ENCODE measurements around the gene C11orf98.
"Not testable (repeated sequence)": the region's sequence is repeated elsewhere in the genome, so short reads cannot be mapped to it uniquely, and the experiment has no call there.

The C11orf98 gene

GRCh38 chr11:62702246-62702645, 37.2 kb upstream of the C11orf98 start:
- Mint-ChIP-seq H3K27ac (peak overlapping the region; percentile 64), H3K36me3 (ENCODE audit: low read depth) (peaks cover 11% of the 10 kb centered on the region), H3K4me3 (no peak overlapping the region), H3K4me1 (ENCODE audit: low read depth) (peaks cover 20% of the 10 kb centered on the region), H3K27me3 (ENCODE audit: low read depth) (no peaks in the 10 kb centered on the region), H3K9me3 (no peaks in the 10 kb centered on the region)

DNA sequence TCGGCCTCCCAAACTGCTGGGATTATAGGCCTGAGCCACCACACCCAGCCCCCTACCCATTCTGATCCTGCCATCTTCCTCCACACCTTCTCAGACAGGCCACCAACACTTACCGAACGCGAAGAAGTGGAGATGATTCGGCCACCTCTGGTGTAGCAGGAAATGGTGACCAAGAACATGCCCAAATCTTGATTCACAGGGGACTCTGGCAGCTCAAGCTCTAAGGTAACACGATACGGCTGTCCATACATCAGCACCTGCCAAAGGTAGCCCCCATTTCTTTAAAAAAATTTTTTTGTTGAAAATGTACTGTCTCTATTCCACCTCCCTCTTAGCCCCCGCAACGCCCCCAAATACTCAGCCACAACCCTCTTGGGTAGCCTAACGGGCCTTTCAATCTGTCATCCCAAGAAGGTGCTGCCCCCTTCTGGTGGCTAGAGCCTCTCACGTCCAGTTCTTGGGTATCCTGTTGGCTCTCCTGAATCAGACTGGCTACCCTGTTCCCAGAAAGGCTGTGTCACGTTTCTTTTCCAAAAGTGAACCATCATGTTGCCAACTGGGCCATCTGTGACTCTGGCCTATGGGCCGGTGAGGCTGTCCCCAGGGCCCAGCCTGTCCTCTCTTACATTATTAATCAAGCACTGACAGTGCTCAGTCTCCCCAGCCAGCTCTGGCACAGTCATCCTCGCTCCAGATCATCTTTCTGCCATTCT, 29.6 kb upstream of the C11orf98 start:
- H3K4me1 Mint-ChIP-seq (ENCODE audit: low read depth): peaks cover 8% of the 10 kb centered on the region
- peaks cover 23% of the 10 kb centered on the region for H3K36me3 Mint-ChIP-seq (ENCODE audit: low read depth)
- no peaks in the 10 kb centered on the region for H3K27me3 Mint-ChIP-seq (ENCODE audit: low read depth)
- H3K9me3 Mint-ChIP-seq: no peaks in the 10 kb centered on the region
- H3K4me3 Mint-ChIP-seq: no peak overlapping the region
- peak overlapping the region; percentile 18 for H3K27ac Mint-ChIP-seq

DNA sequence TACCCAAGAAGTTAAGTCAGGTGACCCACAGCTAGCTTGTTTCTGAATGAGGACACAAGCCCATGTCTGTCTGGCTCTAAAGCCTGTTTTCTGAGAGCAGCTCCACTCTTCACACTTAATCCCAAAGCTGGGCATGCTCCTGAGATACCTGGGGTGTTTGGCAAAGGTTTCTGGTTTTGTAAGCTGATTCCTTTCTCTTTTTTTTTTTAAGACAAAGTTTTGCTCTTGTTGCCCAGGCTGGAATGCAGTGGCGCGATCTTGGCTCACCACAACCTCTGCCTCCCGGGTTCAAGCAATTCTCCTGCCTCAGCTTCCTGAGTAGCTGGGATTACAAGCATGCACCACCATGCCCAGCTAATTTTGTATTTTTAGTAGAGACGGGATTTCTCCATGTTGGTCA, 28.6 kb upstream of the C11orf98 start:
- not testable (repeated sequence) for H3K27me3 Mint-ChIP-seq (ENCODE audit: low read depth); H3K9me3 Mint-ChIP-seq; H3K27ac Mint-ChIP-seq; H3K4me1 Mint-ChIP-seq (ENCODE audit: low read depth); H3K4me3 Mint-ChIP-seq
- peaks cover 26% of the 10 kb centered on the region for H3K36me3 Mint-ChIP-seq (ENCODE audit: low read depth)

- H3K27me3 Mint-ChIP-seq (ENCODE audit: low read depth): peaks cover 9% of the 10 kb centered on the region
- H3K27ac Mint-ChIP-seq: no peak within 1 kb of the TSS
- H3K4me3 Mint-ChIP-seq: no peak within 1 kb of the TSS
- H3K36me3 Mint-ChIP-seq (ENCODE audit: low read depth): peaks cover 23% of the 10 kb centered on the region
- H3K4me1 Mint-ChIP-seq (ENCODE audit: low read depth): peaks cover 3% of the 10 kb centered on the region
- no peaks in the 10 kb centered on the region for H3K9me3 Mint-ChIP-seq
These were observed 24.6 kb upstream of the C11orf98 start, which contains the start of gene LRRN4CL for GRCh38 chr11:62689421-62690183. Gene LRRN4CL, minus strand, starts transcription at chr11:62689530. Its CDS starts 1,022 bp downstream, at chr11:62688508.

DNA sequence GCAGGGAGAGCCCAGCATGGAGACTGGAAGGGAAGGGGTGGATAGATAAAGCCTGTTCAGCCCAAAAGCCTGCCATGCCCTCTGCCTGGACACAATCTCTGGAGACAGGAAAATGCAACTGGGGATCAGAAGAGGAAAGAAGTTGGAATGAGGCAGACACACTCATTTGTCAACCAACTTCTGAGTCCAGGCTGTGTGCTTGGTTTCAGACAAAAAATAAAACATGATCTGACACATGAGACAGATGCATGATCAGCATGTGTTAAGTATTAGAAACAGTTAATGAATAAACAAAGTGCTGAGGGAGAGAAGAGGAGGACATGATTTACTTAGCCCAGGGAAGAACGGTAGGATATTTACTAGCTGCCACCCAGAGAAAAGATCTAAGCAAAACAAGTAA, 23.5 kb upstream of the C11orf98 start:
- Mint-ChIP-seq H3K36me3 (ENCODE audit: low read depth) (peaks cover 20% of the 10 kb centered on the region), H3K4me1 (ENCODE audit: low read depth) (no peaks in the 10 kb centered on the region), H3K4me3 (no peak overlapping the region), H3K27ac (no peak overlapping the region), H3K9me3 (no peaks in the 10 kb centered on the region), H3K27me3 (ENCODE audit: low read depth) (peaks cover 9% of the 10 kb centered on the region)

DNA sequence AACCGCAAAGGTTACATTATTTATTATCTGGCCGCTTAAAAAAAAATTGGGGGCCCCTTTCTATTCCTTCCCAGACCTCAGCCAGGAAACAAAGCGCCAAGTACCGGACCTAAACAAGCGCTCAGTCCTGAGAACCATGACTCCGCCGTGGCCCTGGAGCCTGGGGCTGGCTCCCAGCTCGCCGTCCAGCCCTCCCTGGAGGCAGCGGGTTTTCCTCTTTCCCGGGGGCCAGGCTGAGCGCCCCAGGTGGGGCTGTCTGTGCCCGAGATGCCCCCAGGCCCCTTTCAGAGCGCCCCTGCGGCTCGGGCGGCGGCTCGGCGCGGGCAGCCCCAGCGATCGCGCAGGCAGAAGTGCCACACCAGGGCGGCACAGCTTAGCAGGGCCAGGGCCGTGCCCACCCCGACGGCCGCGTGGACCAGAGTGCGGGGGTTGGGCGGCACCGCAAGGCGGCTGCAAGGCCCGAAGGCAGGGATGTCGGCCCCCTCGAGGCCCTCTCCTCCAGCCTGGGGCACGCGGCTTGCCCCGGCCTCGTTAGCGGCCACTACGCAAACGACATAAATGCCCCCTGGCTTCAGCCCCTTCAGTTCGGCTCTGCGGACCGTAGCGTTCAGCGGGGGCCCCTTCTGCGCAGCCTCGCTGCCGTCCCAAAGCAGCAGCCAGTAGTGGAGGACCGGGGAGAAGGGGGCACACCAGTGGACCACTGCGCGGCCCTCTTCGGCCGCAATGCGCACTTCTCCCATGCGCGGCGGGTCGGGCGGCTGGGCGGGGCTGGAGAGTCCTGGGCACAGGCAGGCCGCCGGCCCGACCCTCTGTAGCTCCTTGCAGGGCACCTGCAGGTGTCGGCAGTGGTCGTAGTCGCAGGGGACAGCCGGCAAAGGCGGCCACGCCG, 22.7 kb upstream of the C11orf98 start:
- Mint-ChIP-seq H3K36me3 (ENCODE audit: low read depth) (peaks cover 17% of the 10 kb centered on the region), H3K27me3 (ENCODE audit: low read depth) (peaks cover 9% of the 10 kb centered on the region), H3K4me1 (ENCODE audit: low read depth) (no peaks in the 10 kb centered on the region), H3K9me3 (no peaks in the 10 kb centered on the region), H3K4me3 (no peak overlapping the region), H3K27ac (no peak overlapping the region)

DNA sequence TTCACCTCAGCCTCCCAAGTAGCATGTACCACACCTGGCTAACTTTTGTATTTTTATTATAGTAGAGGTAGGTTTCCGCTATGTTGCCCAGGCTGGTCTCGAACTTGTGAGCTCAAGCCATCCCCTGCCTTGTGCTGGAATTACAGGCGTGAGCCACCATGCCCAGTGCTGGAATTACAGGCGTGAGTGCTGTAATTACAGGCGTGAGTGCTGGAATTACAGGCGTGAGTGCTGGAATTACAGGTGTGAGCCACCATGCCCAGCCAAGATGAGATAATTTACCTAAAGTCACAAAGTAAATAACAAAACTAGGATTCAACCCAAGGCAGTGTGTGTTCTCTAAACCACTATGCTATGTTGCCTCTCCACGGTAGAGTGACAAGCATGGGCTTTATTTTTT, 17.5 kb upstream of the C11orf98 start:
- peaks cover 16% of the 10 kb centered on the region for H3K4me1 Mint-ChIP-seq (ENCODE audit: low read depth)
- peaks cover 8% of the 10 kb centered on the region for H3K36me3 Mint-ChIP-seq (ENCODE audit: low read depth)

GRCh38 chr11:62680825-62681240, 15.8 kb upstream of the C11orf98 start:
- Mint-ChIP-seq H3K27ac (peak overlapping the region; percentile 57), H3K36me3 (ENCODE audit: low read depth) (peaks cover 19% of the 10 kb centered on the region), H3K4me3 (peak overlapping the region; percentile 38), H3K9me3 (no peaks in the 10 kb centered on the region), H3K4me1 (ENCODE audit: low read depth) (peaks cover 28% of the 10 kb centered on the region), H3K27me3 (ENCODE audit: low read depth) (no peaks in the 10 kb centered on the region)

More for the DNA sequence above, 17.5 kb upstream of the C11orf98 start:
- H3K4me3 Mint-ChIP-seq: no peak overlapping the region
- no peaks in the 10 kb centered on the region for H3K27me3 Mint-ChIP-seq (ENCODE audit: low read depth)
- no peak overlapping the region for H3K27ac Mint-ChIP-seq
- no peaks in the 10 kb centered on the region for H3K9me3 Mint-ChIP-seq

DNA sequence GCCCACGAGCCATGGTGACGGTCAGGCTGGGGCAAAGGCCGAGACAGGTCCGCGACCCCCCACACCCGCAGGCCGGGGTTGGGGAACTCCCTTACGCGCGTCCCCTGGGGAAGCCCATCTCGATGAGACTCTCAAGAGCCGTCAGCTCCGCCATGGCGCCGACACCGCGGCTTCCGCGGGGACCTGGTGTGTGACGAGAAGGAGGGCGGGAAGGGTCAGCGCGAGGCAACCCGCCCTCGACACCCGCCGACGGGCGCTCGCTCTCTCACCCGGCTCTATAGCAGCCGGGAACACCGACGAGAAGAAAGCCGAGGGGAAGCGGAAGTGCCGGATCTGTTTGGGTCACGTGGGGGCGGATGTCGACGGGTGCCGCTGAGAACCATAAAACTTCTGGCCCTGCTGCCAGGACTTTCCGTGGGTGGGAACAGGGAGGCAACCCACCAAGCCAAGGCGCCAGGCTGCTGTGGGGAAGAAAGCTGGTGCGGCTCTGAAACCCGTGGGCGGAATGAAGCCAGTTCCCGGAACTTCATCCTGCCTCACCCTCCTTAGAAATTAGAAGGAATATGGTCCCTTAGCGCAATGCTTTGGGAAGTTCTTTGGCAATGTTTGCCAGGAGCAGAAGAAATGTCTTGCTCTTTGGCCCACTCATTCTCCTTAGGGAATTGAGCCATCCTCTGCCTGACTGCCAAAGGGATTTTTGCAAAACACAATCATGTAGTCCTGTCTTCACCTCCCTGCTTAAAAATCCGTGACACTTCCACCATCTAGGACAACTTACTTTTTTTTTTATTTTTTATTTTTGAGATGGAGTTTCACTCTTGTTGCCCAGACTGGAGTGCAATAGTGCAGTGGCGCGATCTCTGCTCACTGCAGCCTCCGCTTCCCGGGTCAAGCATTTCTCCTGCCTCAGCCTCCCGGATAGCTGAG, 14.0 kb upstream of the C11orf98 start, which contains the start of gene UBXN1:
TSS of gene UBXN1 (minus strand) at position 304 of the 927 bp plus-strand sequence. CDS start at position 154, 150 bp downstream.
- H3K4me1 Mint-ChIP-seq (ENCODE audit: low read depth): peaks cover 31% of the 10 kb centered on the region
- H3K36me3 Mint-ChIP-seq (ENCODE audit: low read depth): peaks cover 22% of the 10 kb centered on the region
- H3K9me3 Mint-ChIP-seq: no peaks in the 10 kb centered on the region
- peak within 1 kb of the TSS; percentile 88 for H3K27ac Mint-ChIP-seq
- H3K4me3 Mint-ChIP-seq: peak within 1 kb of the TSS; percentile 85
- no peaks in the 10 kb centered on the region for H3K27me3 Mint-ChIP-seq (ENCODE audit: low read depth)

DNA sequence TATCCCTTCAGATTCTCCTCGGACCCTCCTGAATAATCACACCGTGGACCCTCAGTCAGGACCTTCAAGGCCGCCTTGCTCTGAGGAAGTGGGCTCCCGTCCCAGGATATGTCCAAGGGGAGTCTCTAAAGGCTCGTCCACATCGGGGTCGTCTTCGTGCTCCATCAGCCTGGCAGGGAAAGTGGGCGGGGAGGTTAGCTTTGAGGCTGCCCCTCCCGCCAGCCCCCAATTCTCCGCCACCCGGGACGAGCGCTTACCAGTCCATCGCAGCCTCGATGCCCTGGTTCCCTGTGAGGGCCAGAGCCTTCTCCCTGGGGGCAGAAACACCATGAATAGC, 13.4 kb upstream of the C11orf98 start:
- H3K27me3 Mint-ChIP-seq (ENCODE audit: low read depth): no peaks in the 10 kb centered on the region
- peak overlapping the region; percentile 85 for H3K4me3 Mint-ChIP-seq
- H3K36me3 Mint-ChIP-seq (ENCODE audit: low read depth): peaks cover 22% of the 10 kb centered on the region
- no peaks in the 10 kb centered on the region for H3K9me3 Mint-ChIP-seq
- H3K27ac Mint-ChIP-seq: peak overlapping the region; percentile 88
- H3K4me1 Mint-ChIP-seq (ENCODE audit: low read depth): peaks cover 31% of the 10 kb centered on the region

DNA sequence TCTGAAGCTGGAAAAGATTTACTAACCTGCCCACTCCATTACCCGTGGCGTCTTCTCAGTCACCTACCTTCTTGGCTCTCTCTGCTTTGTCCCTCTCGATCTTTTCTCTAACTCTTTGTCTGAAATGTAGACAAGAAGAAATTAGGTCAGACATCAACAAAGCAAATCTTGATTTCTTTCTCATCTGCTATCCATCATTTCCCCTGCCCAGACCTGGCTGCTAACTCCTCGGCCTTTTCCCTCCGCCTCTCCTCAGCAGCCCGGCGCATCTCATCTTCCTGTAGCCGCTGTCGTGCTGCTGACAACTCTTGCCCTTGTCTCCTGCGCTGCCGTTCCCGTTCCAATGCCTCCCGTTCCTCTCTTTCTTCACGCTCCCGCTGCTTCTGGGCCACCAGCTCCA, 12.7 kb upstream of the C11orf98 start:
- peaks cover 35% of the 10 kb centered on the region for H3K4me1 Mint-ChIP-seq (ENCODE audit: low read depth)
- peaks cover 22% of the 10 kb centered on the region for H3K36me3 Mint-ChIP-seq (ENCODE audit: low read depth)
- H3K27me3 Mint-ChIP-seq (ENCODE audit: low read depth): no peaks in the 10 kb centered on the region
- no peaks in the 10 kb centered on the region for H3K9me3 Mint-ChIP-seq
- peak overlapping the region; percentile 85 for H3K4me3 Mint-ChIP-seq
- peak overlapping the region; percentile 70 for H3K27ac Mint-ChIP-seq

DNA sequence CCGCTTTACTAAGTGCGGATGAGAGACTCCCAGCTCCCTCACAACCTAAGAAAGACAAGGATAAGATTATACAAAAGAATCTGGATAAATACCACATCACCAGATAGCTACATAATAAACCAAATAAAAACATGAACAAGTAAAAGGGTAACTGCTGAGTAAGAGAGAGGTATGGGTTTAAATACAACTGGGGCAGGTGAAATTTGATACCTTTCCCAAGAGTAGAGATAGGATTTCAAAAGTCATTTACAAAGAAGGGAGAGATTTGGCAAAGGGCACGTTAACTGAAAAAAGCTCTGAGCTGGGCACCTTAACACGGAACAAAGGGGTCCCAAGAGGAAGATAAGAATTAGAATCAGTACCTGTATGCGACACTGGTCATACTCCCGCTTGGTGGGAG, 12.1 kb upstream of the C11orf98 start:
- no peaks in the 10 kb centered on the region for H3K9me3 Mint-ChIP-seq
- peaks cover 36% of the 10 kb centered on the region for H3K4me1 Mint-ChIP-seq (ENCODE audit: low read depth)
- peak overlapping the region; percentile 85 for H3K4me3 Mint-ChIP-seq
- no peaks in the 10 kb centered on the region for H3K27me3 Mint-ChIP-seq (ENCODE audit: low read depth)
- peak overlapping the region; percentile 34 for H3K27ac Mint-ChIP-seq
- peaks cover 23% of the 10 kb centered on the region for H3K36me3 Mint-ChIP-seq (ENCODE audit: low read depth)

- Mint-ChIP-seq H3K9me3 (no peaks in the 10 kb centered on the region), H3K36me3 (ENCODE audit: low read depth) (peaks cover 25% of the 10 kb centered on the region), H3K4me1 (ENCODE audit: low read depth) (peaks cover 38% of the 10 kb centered on the region), H3K4me3 (peak overlapping the region; percentile 85), H3K27me3 (ENCODE audit: low read depth) (no peaks in the 10 kb centered on the region), H3K27ac (peak overlapping the region; percentile 34)
These were observed 11.7 kb upstream of the C11orf98 start for GRCh38 chr11:62676698-62677097.
